Subcutaneous adipose tissue (tissue), 4 donors: ENCODE data around the gene SIL1. TPM values are rescaled to one million over a fixed set of nuclear protein-coding genes. Genes with fewer than 3 reads are reported as not detected.

Experiments
- CTCF ChIP-seq: fragments of 450-650 bp; IDR thresholded peaks from one replicate; pipeline ENCODE4 v1.5.1; 2016; ENCODE audit warnings: low read depth, mild to moderate bottlenecking, control low read depth, antibody characterized with exemption, moderate library complexity
- total RNA-seq, 4 donors: library from RNA; depleted of rRNA; stranded (reverse); fragments of >200 nt; gene quantifications; one replicate each; pipeline ENCODE4 v1.1.0, GENCODE V29; 2016

The SIL1 gene
- total RNA-seq, 4 donors from 2014 or later, result 29.7 to 52.9 (median 44.8) TPM

- no peak for TF ChIP-seq CTCF
These were observed 193.5 kb downstream of the SIL1 start for GRCh38 chr5:139004374-139005307.

GRCh38 chr5:138999674-139000073 lies 198.5 kb downstream of the SIL1 start:
- no peak for TF ChIP-seq CTCF

- no peak for TF ChIP-seq CTCF
These were observed 199.6 kb downstream of the SIL1 start for GRCh38 chr5:138998521-138998920.

- TF ChIP-seq CTCF, result no peak
These were observed 202.0 kb downstream of the SIL1 start for GRCh38 chr5:138996120-138996519.

- TF ChIP-seq CTCF, result no peak
These were observed 207.1 kb downstream of the SIL1 start for GRCh38 chr5:138990986-138991590.

GRCh38 chr5:138989720-138990119 lies 208.4 kb downstream of the SIL1 start:
- no peak for TF ChIP-seq CTCF

- no peak for TF ChIP-seq CTCF
These were observed 211.9 kb downstream of the SIL1 start for GRCh38 chr5:138986186-138986800.
